ENCODE results near the gene NRARP. TPM values are rescaled to one million over a fixed set of nuclear protein-coding genes. Genes with fewer than 3 reads are reported as not detected.

Gene NRARP
- total and polyA plus RNA-seq, 2 of the 13 experiments (the other 11 are each of a cell fraction or from before 2014, with no cell fraction given), result 0.22 to 0.46 TPM

- TF ChIP-seq ZNF563 (CRISPR knock-in tag; IDR thresholded peaks at IDR 0.05) (no peak; the same call in 1 of the 2 replicates), ZNF207 (IDR thresholded peaks at IDR 0.05; ENCODE audit: borderline replicate concordance) (no peak)
These were observed 46.5 kb downstream of the NRARP start (continued) for GRCh38 chr9:137255448-137256114.

GRCh38 chr9:137254624-137255447, 47.2 kb downstream of the NRARP start, which contains the start of gene NELFB:
NELFB (plus strand) TSS chr9:137255327.
- whole genome bisulfite sequencing (ENCODE audit: low lambda C conversion rate), result 4% methylated on average over 8 of the region's 105 CpGs
- H3K79me2 ChIP-seq (ENCODE audit: insufficient read depth, low read length), result peaks cover 18% of the 10 kb centered on the region
- no peaks in the 10 kb centered on the region for H3K9me3 ChIP-seq (ENCODE audit: low read length)
- H3K36me3 ChIP-seq (replicated peaks in 1 of 2; ENCODE audit: control insufficient read depth in 1 of 2, insufficient read depth in 2 of 2, low read length in 2 of 2), result peaks cover 11 to 17% of the 10 kb centered on the region in 2 experiments; a peak in 4 of 5 replicates
- H4K20me1 ChIP-seq (ENCODE audit: insufficient read depth, low read length), result no peaks in the 10 kb centered on the region
- no peaks in the 10 kb centered on the region; a peak in 1 of 5 replicates for H3K27me3 ChIP-seq (ENCODE audit: control insufficient read depth in 1 of 2, insufficient read depth in 2 of 2, low read length in 2 of 2)
- H3K4me3 ChIP-seq (replicated peaks in 1 of 3; ENCODE audit: insufficient read depth in 1 of 3, low read depth in 2 of 3, low read length in 3 of 3), result peak within 1 kb of the TSS; percentile 91 to 98 (median 91)
- ATAC-seq, result peak; percentile 53
- FAIRE-seq, result no peak
- intact Hi-C loops (cut with micrococcal nuclease; ENCODE audit: unreplicated experiment), result no loop called here
- in situ Hi-C loops (cut with HindIII; ENCODE audit: extremely low pct_ligation_motif_present, low pct_unique_long_range_greater_than_20kb), result no loop called here
- POLR2A ChIA-PET, result interaction anchor here (0.8 to 14.2 kb wide), 15 partner anchors 12 to 199 kb away, joined by 3 to 317 read pairs (median 4); partner anchors contain the start of genes ANAPC2, ENTPD8, EXD3 and NOXA1
- TSS peak; percentile 69 for BruUV-seq (replicated peaks)
- H2AFZ ChIP-seq (ENCODE audit: low read length), result no peak within 1 kb of the TSS
- peaks cover 57% of the 10 kb centered on the region for H3K4me1 ChIP-seq (ENCODE audit: insufficient read depth, low read length)
- H3K9ac ChIP-seq (ENCODE audit: insufficient read depth, low read depth, low read length), result peak within 1 kb of the TSS; percentile 86
- peak within 1 kb of the TSS; percentile 91 for H3K4me2 ChIP-seq (ENCODE audit: low read depth, low read length)
- CTCF ChIA-PET (ENCODE audit: low intra/inter-chr PET ratio, low total read pairs), result no interaction called here
- peak; percentile 76 for DNase-seq (ENCODE audit: low spot score)
- peak within 1 kb of the TSS; percentile 80 for H3K27ac ChIP-seq (ENCODE audit: extremely low read length, insufficient read depth, low read length)
- TF ChIP-seq MBD4 (IDR thresholded peaks at IDR 0.05; ENCODE audit: borderline replicate concordance, low read length), result no peak
- TF ChIP-seq ZNF75D (CRISPR knock-in tag; IDR thresholded peaks at IDR 0.05; ENCODE audit: borderline replicate concordance), result no peak
- 0 out of 2 replicates have a peak, but pooled peaks have one; percentile 14 for TF ChIP-seq ZNF597 (CRISPR knock-in tag; IDR thresholded peaks at IDR 0.05)
- TF ChIP-seq EEA1 (CRISPR knock-in tag; IDR thresholded peaks at IDR 0.05; ENCODE audit: borderline replicate concordance), result no peak
- TF ChIP-seq ZNF800 (CRISPR knock-in tag; IDR thresholded peaks at IDR 0.05), result no peak
- peak; percentile 57; the same call in 1 of the 2 replicates for TF ChIP-seq ZBTB25 (CRISPR knock-in tag; IDR thresholded peaks at IDR 0.05)
- TF ChIP-seq ZNF446 (CRISPR knock-in tag; IDR thresholded peaks at IDR 0.05), result 0 out of 2 replicates have a peak, but pooled peaks have one; percentile 55
- no peak for TF ChIP-seq ZFP36 (IDR thresholded peaks at IDR 0.05; ENCODE audit: borderline replicate concordance, low read depth, low read length, partially characterized antibody)
- no peak for TF ChIP-seq NAIF1 (CRISPR knock-in tag; IDR thresholded peaks at IDR 0.05; ENCODE audit: borderline replicate concordance)
- TF ChIP-seq SMYD3 (CRISPR knock-in tag; IDR thresholded peaks at IDR 0.05), result no peak
- TF ChIP-seq ZBTB3 (CRISPR knock-in tag; IDR thresholded peaks at IDR 0.05; ENCODE audit: borderline replicate concordance, low read depth), result no peak
- TF ChIP-seq GATAD1 (CRISPR knock-in tag; IDR thresholded peaks at IDR 0.05), result peak; percentile 86
- TF ChIP-seq ZNF207 (IDR thresholded peaks at IDR 0.05; ENCODE audit: borderline replicate concordance), result no peak
- no peak for TF ChIP-seq ZNF878 (CRISPR knock-in tag; IDR thresholded peaks at IDR 0.05)
- TF ChIP-seq PITX1 (CRISPR knock-in tag; IDR thresholded peaks at IDR 0.05), result 0 out of 2 replicates have a peak, but pooled peaks have one; percentile 42
- peak; percentile 32; the same call in 1 of the 2 replicates for TF ChIP-seq ZSCAN12 (CRISPR knock-in tag; IDR thresholded peaks at IDR 0.05)
